ENCODE data around the gene HMCES. TPM values are rescaled to one million over a fixed set of nuclear protein-coding genes. Genes with fewer than 3 reads are reported as not detected.

Gene HMCES
- total RNA-seq, 4 donors from 2014 or later = 18.2 to 36.7 (median 27.9) TPM

Small RNAs within 50 kb of the gene (small RNA-seq; reads per million reads assigned to genes)
- gene MIR6826 = not detected

Other genes starting within 250 kb of the HMCES start
- not detected for gene GP9, start 218.1 kb upstream of the HMCES start, total RNA-seq
- 10 to 100 TPM in 1 of 4 donors, 1 to 10 TPM in 3; 4.8 to 13.2 (median 8.6) TPM for gene RAB43, start 157.1 kb upstream of the HMCES start, total RNA-seq
- 10 to 100 TPM in 3 of 4 donors, 1 to 10 TPM in 1; 9.8 to 20.9 (median 16.0) TPM for gene ISY1, start 117.8 kb upstream of the HMCES start, total RNA-seq
- 100 to 1,000 TPM; 329 to 533 (median 488) TPM for gene CNBP, start 95.0 kb upstream of the HMCES start, total RNA-seq
- 100 to 1,000 TPM in 2 of 4 donors, 10 to 100 TPM in 2; 72.6 to 124 (median 88.1) TPM for gene COPG1, start 29.3 kb upstream of the HMCES start, total RNA-seq
- 1 to 10 TPM in 1 of 4 donors, under 1 TPM in 3; 0.22 to 2.2 (median 0.46) TPM for gene EFCAB12, start 149.8 kb downstream of the HMCES start, total RNA-seq
- gene MBD4, start 161.1 kb downstream of the HMCES start, total RNA-seq = 10 to 100 TPM; 15.5 to 42.0 (median 32.8) TPM
- 10 to 100 TPM; 36.6 to 74.4 (median 43.3) TPM for gene IFT122, start 161.4 kb downstream of the HMCES start, total RNA-seq
- gene RHO, start 249.8 kb downstream of the HMCES start, total RNA-seq = not detected

All from tibial nerve (tissue), 4 donors.